NCI-H2107 treated with DMSO at 0.1 percent for 48 hours (cell line): Measurements from ENCODE around the gene CCDC187.
A peak's percentile ranks its signal among the peaks of the same experiment; 100 is the strongest.

Experiments used
- DNase-seq: peaks from one replicate; lab custom pipeline; 2025; ENCODE audit not compliant: unreplicated experiment; lab: John Stamatoyannopoulos, UW

The CCDC187 gene

DNA sequence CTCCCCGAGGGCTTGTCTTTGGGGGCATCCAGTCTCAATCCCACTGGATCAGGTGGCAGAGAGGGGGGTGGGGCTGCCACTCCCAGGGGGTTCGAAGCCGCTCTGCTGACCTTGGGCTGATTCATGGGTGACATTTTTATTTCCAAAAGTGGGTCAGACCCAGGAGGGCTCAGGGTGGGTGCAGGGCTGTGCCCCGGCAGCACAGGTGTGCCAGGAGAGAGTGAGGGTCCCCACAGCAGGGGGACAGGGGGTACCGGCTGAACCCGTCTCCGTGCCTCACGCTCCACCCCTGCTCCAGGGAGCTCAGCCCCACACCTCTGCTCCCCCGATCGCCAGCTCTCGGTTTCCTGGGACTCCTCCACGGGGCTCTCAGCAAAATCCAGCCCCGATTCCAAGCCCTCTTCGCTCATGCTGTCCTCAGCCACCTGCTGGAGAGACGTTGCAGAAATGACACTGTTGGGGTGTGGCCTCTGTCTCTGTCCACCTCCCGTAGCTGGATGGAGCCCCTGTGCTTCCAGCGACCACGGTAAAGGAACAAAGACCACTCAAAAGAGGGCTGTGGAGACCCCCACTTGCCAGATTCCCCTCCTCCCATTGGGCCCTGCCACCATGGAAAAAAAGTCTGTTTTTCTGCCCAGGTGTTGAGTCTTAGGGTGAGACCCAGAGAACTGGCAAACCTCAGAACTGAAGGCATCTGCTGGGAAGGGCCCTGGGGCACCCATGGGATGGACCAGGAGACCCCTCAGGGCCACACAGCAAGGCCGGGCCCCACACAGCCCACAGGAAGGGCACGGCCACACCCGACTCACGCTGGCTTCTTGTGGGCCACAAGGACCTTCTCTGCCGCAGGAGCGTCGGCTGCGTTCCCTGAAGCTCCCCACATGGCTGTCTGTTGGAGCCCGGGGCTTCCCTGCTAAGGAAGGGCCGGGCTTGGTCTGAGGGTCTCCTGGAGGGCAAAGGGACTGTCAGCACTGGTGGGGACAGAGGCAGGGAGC lies 47.7 kb downstream of the CCDC187 start:
- no peak for DNase-seq

- no peak for DNase-seq
Observed at GRCh38 chr9:136255166-136255538, 48.7 kb downstream of the CCDC187 start.

DNA sequence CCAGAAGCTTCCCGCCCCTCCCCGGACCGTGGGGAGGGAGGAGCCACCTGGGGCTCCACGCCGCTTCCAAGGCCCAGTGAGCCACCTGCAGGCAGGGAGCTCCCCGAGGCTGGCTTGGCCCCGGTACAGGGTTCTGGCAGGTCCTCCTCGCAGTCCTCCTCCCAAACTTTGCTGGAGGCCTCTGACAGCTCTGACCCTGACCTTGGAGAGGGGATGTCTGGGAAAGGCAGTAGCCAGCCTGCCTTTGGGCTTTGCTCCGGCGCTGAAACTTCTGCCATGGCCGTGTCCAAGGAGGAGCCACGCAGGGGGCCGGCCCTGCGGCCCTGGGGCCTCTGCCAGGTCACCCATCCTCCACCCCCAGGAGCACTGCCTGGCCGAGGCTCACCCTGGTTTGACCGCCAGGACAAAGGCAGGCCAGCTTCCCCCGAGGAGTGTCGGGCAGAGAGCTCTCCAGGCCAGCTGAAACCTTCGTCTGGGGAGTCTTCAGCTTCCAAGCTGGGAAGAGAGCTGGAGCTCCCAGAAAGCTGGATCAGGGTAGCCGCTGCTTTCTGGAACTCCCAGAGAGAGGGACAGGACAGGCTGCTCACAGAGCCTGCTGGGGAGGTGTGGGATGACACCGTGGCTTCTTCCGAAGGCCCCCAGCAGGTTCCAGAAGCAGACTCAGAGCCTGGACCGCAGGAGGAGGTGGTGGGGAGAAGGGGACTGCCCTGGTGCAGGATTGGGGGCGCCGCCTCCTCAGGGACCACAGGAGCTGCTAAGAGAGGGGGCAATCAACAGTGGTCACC lies 49.3 kb downstream of the CCDC187 start:
- no peak for DNase-seq

- DNase-seq, result no peak
Observed at GRCh38 chr9:136253246-136254130, 50.4 kb downstream of the CCDC187 start.

GRCh38 chr9:136252846-136253245 lies 51.0 kb downstream of the CCDC187 start:
- no peak for DNase-seq

- no peak for DNase-seq
Observed at GRCh38 chr9:136252281-136252680, 51.6 kb downstream of the CCDC187 start.

DNA sequence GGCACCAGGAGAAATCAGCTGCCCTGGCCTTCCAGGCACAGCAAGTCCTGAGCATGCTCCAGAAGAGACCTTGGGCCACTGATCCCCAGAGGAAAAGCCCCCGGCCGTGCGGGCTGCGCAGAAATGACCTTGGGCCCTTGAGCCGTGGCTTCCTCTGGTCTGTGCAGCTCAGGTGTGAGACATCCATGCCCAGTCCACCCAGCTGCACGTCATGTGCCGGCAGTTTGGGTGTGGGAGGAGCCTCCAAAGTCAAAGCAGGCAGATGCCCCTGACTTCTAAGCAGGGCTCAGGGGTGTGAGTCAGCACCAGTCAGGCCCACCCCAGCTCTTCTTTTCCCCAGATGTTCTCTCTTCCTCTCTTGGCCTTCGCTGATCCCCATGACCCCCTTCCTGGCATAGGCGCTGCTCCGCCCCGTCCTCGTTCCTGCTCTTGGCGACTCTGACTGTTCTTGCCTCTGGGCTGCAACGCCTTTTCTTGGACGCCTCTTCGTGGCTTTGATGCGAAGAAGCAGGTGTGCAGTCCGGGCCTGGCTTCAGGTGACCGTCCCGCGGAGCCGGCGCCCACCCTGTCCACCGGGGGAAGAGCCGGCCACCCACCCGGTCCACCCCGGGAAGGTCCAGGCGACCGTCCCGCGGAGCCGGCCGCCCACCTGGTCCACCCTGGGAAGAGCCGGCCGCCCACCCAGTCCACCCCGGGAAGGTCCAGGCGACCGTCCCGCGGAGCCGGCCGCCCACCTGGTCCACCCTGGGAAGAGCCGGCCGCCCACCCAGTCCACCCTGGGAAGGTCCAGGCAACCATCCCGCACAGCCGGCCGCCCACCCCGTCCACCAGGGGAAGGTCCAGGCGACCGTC lies 52.4 kb downstream of the CCDC187 start:
- DNase-seq, result no peak

GRCh38 chr9:136250676-136251075 lies 53.2 kb downstream of the CCDC187 start:
- DNase-seq, result no peak

- DNase-seq, result peak; percentile 75
Observed at GRCh38 chr9:136249877-136250559, 53.9 kb downstream of the CCDC187 start.

GRCh38 chr9:136248951-136249876 lies 54.7 kb downstream of the CCDC187 start:
- DNase-seq, result no peak

- DNase-seq, result no peak
Observed at GRCh38 chr9:136247947-136248637, 55.8 kb downstream of the CCDC187 start.

DNA sequence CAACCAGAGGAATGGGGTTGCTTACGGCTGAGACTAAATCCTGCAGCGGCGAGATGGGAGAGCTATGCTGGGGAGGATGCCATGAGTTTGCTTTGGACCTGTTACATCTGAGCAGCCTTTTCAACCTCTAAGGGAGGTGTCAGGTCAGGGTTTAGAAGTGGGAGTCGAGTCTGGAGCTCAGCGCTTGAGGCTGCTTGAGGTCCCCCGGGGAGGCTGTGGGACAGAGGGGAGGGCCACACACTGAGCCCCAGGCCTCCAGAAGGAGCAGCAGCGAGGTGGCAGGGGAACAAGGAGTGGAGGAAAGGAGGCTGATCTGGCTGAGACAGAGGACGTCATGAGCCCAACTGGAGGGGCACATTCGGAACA lies 56.4 kb downstream of the CCDC187 start:
- DNase-seq, result no peak

GRCh38 chr9:136246849-136247550 lies 56.9 kb downstream of the CCDC187 start:
- DNase-seq, result no peak

- DNase-seq, result peak; percentile 41
Observed at GRCh38 chr9:136245219-136246150, 58.4 kb downstream of the CCDC187 start, which contains the start of gene QSOX2. Gene QSOX2, minus strand, starts transcription at chr9:136245812. Its CDS starts 9 bp downstream, at chr9:136245803.

GRCh38 chr9:136244969-136245218 lies 59.0 kb downstream of the CCDC187 start:
- no peak for DNase-seq
